HG03064 (cell line): Measurements from ENCODE around the gene TPPP.
"Not testable (repeated sequence)": the region's sequence is repeated elsewhere in the genome, so short reads cannot be mapped to it uniquely, and the experiment has no call there.

Experiments used
- ATAC-seq: cut with Tn5 transposase; IDR thresholded peaks from one replicate; pipeline ENCODE4 v1.9.1; 2021; ENCODE audit warnings: low read depth; ENCODE audit not compliant: unreplicated experiment

The TPPP gene

GRCh38 chr5:679166-679895, 13.8 kb downstream of the TPPP start:
- ATAC-seq: not testable (repeated sequence)

GRCh38 chr5:678521-678920, 14.6 kb downstream of the TPPP start:
- not testable (repeated sequence) for ATAC-seq

GRCh38 chr5:677131-678101, 15.7 kb downstream of the TPPP start:
- no peak for ATAC-seq

GRCh38 chr5:676699-677076, 16.5 kb downstream of the TPPP start:
- ATAC-seq: no peak

- ATAC-seq: no peak
Observed at GRCh38 chr5:675871-676698, 17.1 kb downstream of the TPPP start.

GRCh38 chr5:675111-675870, 17.9 kb downstream of the TPPP start:
- ATAC-seq: no peak

GRCh38 chr5:674630-675011, 18.5 kb downstream of the TPPP start:
- ATAC-seq: no peak

GRCh38 chr5:673831-674629, 19.1 kb downstream of the TPPP start:
- ATAC-seq: no peak

- ATAC-seq: no peak
Observed at GRCh38 chr5:673161-673830, 19.9 kb downstream of the TPPP start.

GRCh38 chr5:672329-673160, 20.6 kb downstream of the TPPP start:
- no peak for ATAC-seq

- no peak for ATAC-seq
Observed at GRCh38 chr5:671459-672328, 21.5 kb downstream of the TPPP start.

GRCh38 chr5:670396-671270, 22.5 kb downstream of the TPPP start:
- no peak for ATAC-seq

GRCh38 chr5:669842-670395, 23.2 kb downstream of the TPPP start:
- ATAC-seq: no peak

- no peak for ATAC-seq
Observed at GRCh38 chr5:669111-669841, 23.9 kb downstream of the TPPP start.
